Left cardiac atrium (tissue), 4 donors: ENCODE results near the gene FGF18. TPM values are rescaled to one million over a fixed set of nuclear protein-coding genes. Genes with fewer than 3 reads are reported as not detected.

Experiments used
- ATAC-seq, 2 donors: fragments of 200-7000 bp; cut with Tn5 transposase; one replicate each; pipeline ENCODE4 v1.9.1; 2020; ENCODE audit warnings: mild to moderate bottlenecking in 2 of 2, moderate library complexity in 2 of 2
- DNase-seq: peaks from one replicate; pipeline ENCODE4 v3.0.0-alpha.2; 2020
- intact Hi-C, 2 donors: fragments of 100-400 bp; cut with DNase I; formaldehyde crosslinking; loops; one replicate each; pipeline versions ENCODE4 v1.14.1 to v1.15.1; 2022 to 2023
- total RNA-seq, 2 donors: library from RNA; stranded (reverse); fragmentation: NEBNext Ultra II Directional; extraction: Animal tissue kit (Norgen Biotek cat#: 25700); gene quantifications; one replicate each; pipeline ENCODE4 v1.2.1, GENCODE V29; 2021
- donor health status: DM: no; HTN: yes; CAD: no.
- donor health status: DM: no; HTN: yes; CAD: no; lungs with severe emphysema.
- donor health status: DM: yes; HTN: yes; CAD: no.
- donor health status: Dilated cardiomyopathy.

Gene FGF18
- total RNA-seq, 2 donors from 2014 or later: 2.1 to 2.8 TPM

GRCh38 chr5:171432583-171433351 lies 13.3 kb downstream of the FGF18 start:
- ATAC-seq (no peak), DNase-seq (no peak)
- intact Hi-C loops: no loop called here

- no peak for ATAC-seq
- intact Hi-C loops: no loop called here
- no peak for DNase-seq
Observed at GRCh38 chr5:171433352-171433698, 13.9 kb downstream of the FGF18 start.

- intact Hi-C loops: no loop called here
- DNase-seq (no peak), ATAC-seq (no peak)
Observed at GRCh38 chr5:171433982-171434676, 14.7 kb downstream of the FGF18 start.

GRCh38 chr5:171434874-171435273 lies 15.4 kb downstream of the FGF18 start:
- DNase-seq: no peak
- intact Hi-C loops: no loop called here
- ATAC-seq: no peak

GRCh38 chr5:171435908-171436307 lies 16.5 kb downstream of the FGF18 start:
- no peak for ATAC-seq
- DNase-seq: no peak
- intact Hi-C loops: no loop called here

- ATAC-seq (no peak), DNase-seq (no peak)
- intact Hi-C loops: no loop called here
Observed at GRCh38 chr5:171436804-171437285, 17.4 kb downstream of the FGF18 start.

GRCh38 chr5:171437286-171437821 lies 17.9 kb downstream of the FGF18 start:
- intact Hi-C loops: no loop called here
- DNase-seq (no peak), ATAC-seq (no peak)

- ATAC-seq (no peak), DNase-seq (no peak)
- intact Hi-C loops: no loop called here
Observed at GRCh38 chr5:171438738-171439137, 19.3 kb downstream of the FGF18 start.

GRCh38 chr5:171441246-171441791 lies 21.9 kb downstream of the FGF18 start:
- intact Hi-C loops: no loop called here
- ATAC-seq (peak in 1 of 2 donors; percentile 41), DNase-seq (no peak)

- DNase-seq: no peak
- intact Hi-C loops: no loop called here
- peak; percentile 25 to 32 for ATAC-seq
Observed at GRCh38 chr5:171442287-171443042, 23.0 kb downstream of the FGF18 start.

- no peak for DNase-seq
- ATAC-seq: peak in 1 of 2 donors; percentile 9
Observed at GRCh38 chr5:171444582-171444981, 25.1 kb downstream of the FGF18 start.

GRCh38 chr5:171445644-171446516 lies 26.4 kb downstream of the FGF18 start:
- ATAC-seq: peak; percentile 50 to 71
- peak; percentile 78 for DNase-seq
- intact Hi-C loops: no loop called here

More at GRCh38 chr5:171444582-171444981, 25.1 kb downstream of the FGF18 start:
- intact Hi-C loops: no loop called here

GRCh38 chr5:171447226-171447625 lies 27.8 kb downstream of the FGF18 start:
- no peak for ATAC-seq
- intact Hi-C loops: no loop called here
- no peak for DNase-seq

GRCh38 chr5:171449426-171449825 lies 30.0 kb downstream of the FGF18 start:
- intact Hi-C loops: no loop called here
- no peak for ATAC-seq

GRCh38 chr5:171450423-171451331 lies 31.2 kb downstream of the FGF18 start:
- peak; percentile 78 to 80 for ATAC-seq
- DNase-seq: peak; percentile 87
- intact Hi-C loops: no loop called here

More at GRCh38 chr5:171449426-171449825, 30.0 kb downstream of the FGF18 start:
- no peak for DNase-seq

GRCh38 chr5:171451421-171451820 lies 32.0 kb downstream of the FGF18 start:
- DNase-seq: no peak
- no peak for ATAC-seq

GRCh38 chr5:171453056-171453725 lies 33.7 kb downstream of the FGF18 start:
- intact Hi-C loops: no loop called here
- no peak for ATAC-seq
- no peak for DNase-seq

More at GRCh38 chr5:171451421-171451820, 32.0 kb downstream of the FGF18 start:
- intact Hi-C loops: no loop called here
